Suprapubic skin (tissue), 4 donors: ENCODE results near the gene DCN.

Experiments used
- CTCF ChIP-seq, 2 donors: fragments of 200-600 bp in 1 of 2; fragments of 450-650 bp in 1 of 2; sonication (generic) in 1 of 2; IDR thresholded peaks; one replicate each; pipeline ENCODE4 v1.5.1; 2016 to 2019; ENCODE audit warnings: antibody characterized with exemption in 2 of 2, mild to moderate bottlenecking in 1 of 2, moderate library complexity in 1 of 2
- EP300 ChIP-seq: sonication (generic); formaldehyde crosslinking; IDR thresholded peaks from one replicate; pipeline ENCODE4 v1.6.1; 2017; ENCODE audit warnings: antibody characterized with exemption
- POLR2A ChIP-seq, 2 donors: fragments of 450-650 bp; IDR thresholded peaks; one replicate each; pipeline ENCODE4 v1.6.1; 2017; ENCODE audit warnings: antibody characterized with exemption in 2 of 2, mild to moderate bottlenecking in 2 of 2, moderate library complexity in 2 of 2
- POLR2AphosphoS5 ChIP-seq, 3 donors: sonication (generic); formaldehyde crosslinking; IDR thresholded peaks; one replicate each; pipeline ENCODE4 v1.6.1; 2017; ENCODE audit warnings: antibody characterized with exemption in 3 of 3

GRCh38 chr12:91226951-91227350 is 44.3 kb upstream of the DCN start:
- TF ChIP-seq POLR2AphosphoS5 (IDR thresholded peaks at IDR 0.05) (no peak), CTCF (IDR thresholded peaks at IDR 0.05) (no peak), EP300 (no peak), POLR2A (IDR thresholded peaks at IDR 0.05) (no peak)
